Stimulated activated CD8-positive, alpha-beta memory T cell treated with anti-CD3 and anti-CD28 coated beads, Interleukin-2, amount 100 ng/mL, for 1 hour (primary cell): ENCODE data around the gene SRCIN1.

Source experiments
- DNase-seq, 2 donors: peaks; one replicate each; pipeline ENCODE4 v3.0.0-alpha.2; 2020; ENCODE audit warnings: low read depth in 2 of 2

SRCIN1 gene

GRCh38 chr17:38598536-38598935 is 7.2 kb downstream of the SRCIN1 start:
- no peak for DNase-seq

GRCh38 chr17:38597375-38597774 is 8.4 kb downstream of the SRCIN1 start:
- no peak for DNase-seq

GRCh38 chr17:38596651-38597050 is 9.1 kb downstream of the SRCIN1 start:
- no peak for DNase-seq

- DNase-seq, result no peak
Observed at GRCh38 chr17:38595892-38596291, 9.9 kb downstream of the SRCIN1 start.

GRCh38 chr17:38594152-38594551 is 11.6 kb downstream of the SRCIN1 start:
- no peak for DNase-seq

- DNase-seq, result no peak
Observed at GRCh38 chr17:38592487-38592886, 13.3 kb downstream of the SRCIN1 start.

GRCh38 chr17:38591759-38592241 is 14.0 kb downstream of the SRCIN1 start:
- no peak for DNase-seq

GRCh38 chr17:38590988-38591758 is 14.6 kb downstream of the SRCIN1 start:
- no peak for DNase-seq

- no peak for DNase-seq
Observed at GRCh38 chr17:38589462-38590114, 16.2 kb downstream of the SRCIN1 start.

- DNase-seq, result no peak
Observed at GRCh38 chr17:38588788-38589174, 17.0 kb downstream of the SRCIN1 start.

- no peak for DNase-seq
Observed at GRCh38 chr17:38587947-38588787, 17.6 kb downstream of the SRCIN1 start.

GRCh38 chr17:38587203-38587602 is 18.5 kb downstream of the SRCIN1 start:
- no peak for DNase-seq

- no peak for DNase-seq
Observed at GRCh38 chr17:38586788-38587187, 19.0 kb downstream of the SRCIN1 start.

GRCh38 chr17:38585918-38586529 is 19.7 kb downstream of the SRCIN1 start:
- no peak for DNase-seq

- no peak for DNase-seq
Observed at GRCh38 chr17:38585056-38585917, 20.5 kb downstream of the SRCIN1 start.

- DNase-seq, result peak in 1 of 2 donors; percentile 33
Observed at GRCh38 chr17:38584350-38584925, 21.3 kb downstream of the SRCIN1 start.

GRCh38 chr17:38583828-38584349 is 21.9 kb downstream of the SRCIN1 start:
- no peak for DNase-seq

- DNase-seq, result no peak
Observed at GRCh38 chr17:38583176-38583575, 22.6 kb downstream of the SRCIN1 start.

- DNase-seq, result no peak
Observed at GRCh38 chr17:38582069-38582468, 23.7 kb downstream of the SRCIN1 start.

GRCh38 chr17:38579934-38580333 is 25.8 kb downstream of the SRCIN1 start:
- no peak for DNase-seq
